ENCODE data around the gene KLHL25. TPM values are rescaled to one million over a fixed set of nuclear protein-coding genes. Genes with fewer than 3 reads are reported as not detected.

The KLHL25 gene
- total and polyA plus RNA-seq, 2 of the 13 experiments (the other 11 are each of a cell fraction or from before 2014, with no cell fraction given) = 3.7 to 8.2 TPM

DNA sequence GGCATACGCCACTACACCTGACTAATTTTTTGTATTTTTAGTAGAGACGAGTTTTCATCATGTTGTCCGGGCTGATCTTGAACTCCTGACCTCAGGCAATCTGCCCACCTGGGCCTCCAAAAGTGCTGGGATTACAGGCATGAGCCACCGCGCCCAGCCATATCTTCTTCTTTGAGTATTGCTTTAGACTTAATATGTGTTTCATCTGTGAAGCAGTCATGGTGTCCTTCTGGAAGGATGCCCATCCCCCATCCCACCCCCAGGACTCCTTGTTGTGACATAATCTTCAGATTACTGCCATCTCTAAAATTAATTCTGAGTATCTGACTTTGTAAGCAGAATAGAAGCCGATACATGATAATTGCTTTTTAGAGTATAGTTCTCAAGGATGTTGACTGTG lies 57.7 kb downstream of the KLHL25 start:
- no peak for TF ChIP-seq ATRX (CRISPR knock-in tag; IDR thresholded peaks at IDR 0.05; ENCODE audit: borderline replicate concordance)
- no peak for TF ChIP-seq GLI4 (CRISPR knock-in tag; IDR thresholded peaks at IDR 0.05; ENCODE audit: borderline replicate concordance)
- TF ChIP-seq ZKSCAN1 (IDR thresholded peaks at IDR 0.05; ENCODE audit: low read length) = no peak
- TF ChIP-seq, protein P1, sequence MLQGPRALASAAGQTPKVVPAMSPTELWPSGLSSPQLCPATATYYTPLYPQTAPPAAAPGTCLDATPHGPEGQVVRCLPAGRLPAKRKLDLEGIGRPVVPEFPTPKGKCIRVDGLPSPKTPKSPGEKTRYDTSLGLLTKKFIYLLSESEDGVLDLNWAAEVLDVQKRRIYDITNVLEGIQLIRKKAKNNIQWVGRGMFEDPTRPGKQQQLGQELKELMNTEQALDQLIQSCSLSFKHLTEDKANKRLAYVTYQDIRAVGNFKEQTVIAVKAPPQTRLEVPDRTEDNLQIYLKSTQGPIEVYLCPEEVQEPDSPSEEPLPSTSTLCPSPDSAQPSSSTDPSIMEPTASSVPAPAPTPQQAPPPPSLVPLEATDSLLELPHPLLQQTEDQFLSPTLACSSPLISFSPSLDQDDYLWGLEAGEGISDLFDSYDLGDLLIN (CRISPR knock-in tag; IDR thresholded peaks at IDR 0.05; ENCODE audit: borderline replicate concordance) = no peak
- TF ChIP-seq, protein P2, sequence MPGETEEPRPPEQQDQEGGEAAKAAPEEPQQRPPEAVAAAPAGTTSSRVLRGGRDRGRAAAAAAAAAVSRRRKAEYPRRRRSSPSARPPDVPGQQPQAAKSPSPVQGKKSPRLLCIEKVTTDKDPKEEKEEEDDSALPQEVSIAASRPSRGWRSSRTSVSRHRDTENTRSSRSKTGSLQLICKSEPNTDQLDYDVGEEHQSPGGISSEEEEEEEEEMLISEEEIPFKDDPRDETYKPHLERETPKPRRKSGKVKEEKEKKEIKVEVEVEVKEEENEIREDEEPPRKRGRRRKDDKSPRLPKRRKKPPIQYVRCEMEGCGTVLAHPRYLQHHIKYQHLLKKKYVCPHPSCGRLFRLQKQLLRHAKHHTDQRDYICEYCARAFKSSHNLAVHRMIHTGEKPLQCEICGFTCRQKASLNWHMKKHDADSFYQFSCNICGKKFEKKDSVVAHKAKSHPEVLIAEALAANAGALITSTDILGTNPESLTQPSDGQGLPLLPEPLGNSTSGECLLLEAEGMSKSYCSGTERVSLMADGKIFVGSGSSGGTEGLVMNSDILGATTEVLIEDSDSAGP (CRISPR knock-in tag; IDR thresholded peaks at IDR 0.05; ENCODE audit: borderline replicate concordance) = no peak
- TF ChIP-seq, protein P3, sequence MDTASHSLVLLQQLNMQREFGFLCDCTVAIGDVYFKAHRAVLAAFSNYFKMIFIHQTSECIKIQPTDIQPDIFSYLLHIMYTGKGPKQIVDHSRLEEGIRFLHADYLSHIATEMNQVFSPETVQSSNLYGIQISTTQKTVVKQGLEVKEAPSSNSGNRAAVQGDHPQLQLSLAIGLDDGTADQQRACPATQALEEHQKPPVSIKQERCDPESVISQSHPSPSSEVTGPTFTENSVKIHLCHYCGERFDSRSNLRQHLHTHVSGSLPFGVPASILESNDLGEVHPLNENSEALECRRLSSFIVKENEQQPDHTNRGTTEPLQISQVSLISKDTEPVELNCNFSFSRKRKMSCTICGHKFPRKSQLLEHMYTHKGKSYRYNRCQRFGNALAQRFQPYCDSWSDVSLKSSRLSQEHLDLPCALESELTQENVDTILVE (CRISPR knock-in tag; IDR thresholded peaks at IDR 0.05) = no peak
- no peak for TF ChIP-seq TBP (CRISPR knock-in tag; IDR thresholded peaks at IDR 0.05)
- no peak for TF ChIP-seq ZMAT3 (CRISPR knock-in tag; conservative IDR thresholded peaks at IDR 0.05)
- TF ChIP-seq YEATS2 (CRISPR knock-in tag; IDR thresholded peaks at IDR 0.05; ENCODE audit: borderline replicate concordance) = no peak
- TF ChIP-seq U2AF1 (optimal IDR thresholded peaks at IDR 0.05; ENCODE audit: low read depth, low read length) = no peak
- TF ChIP-seq FOSL1 (CRISPR knock-in tag; IDR thresholded peaks at IDR 0.05; ENCODE audit: borderline replicate concordance) = no peak
- no peak for TF ChIP-seq ZNF607 (CRISPR knock-in tag; IDR thresholded peaks at IDR 0.05; ENCODE audit: borderline replicate concordance)
- TF ChIP-seq ZFX (CRISPR knock-in tag; IDR thresholded peaks at IDR 0.05; ENCODE audit: low read depth) = no peak
- TF ChIP-seq MED13 (CRISPR knock-in tag; IDR thresholded peaks at IDR 0.05) = no peak
- no peak for TF ChIP-seq ZNF234 (CRISPR knock-in tag; conservative IDR thresholded peaks at IDR 0.05)
- TF ChIP-seq, protein P4, sequence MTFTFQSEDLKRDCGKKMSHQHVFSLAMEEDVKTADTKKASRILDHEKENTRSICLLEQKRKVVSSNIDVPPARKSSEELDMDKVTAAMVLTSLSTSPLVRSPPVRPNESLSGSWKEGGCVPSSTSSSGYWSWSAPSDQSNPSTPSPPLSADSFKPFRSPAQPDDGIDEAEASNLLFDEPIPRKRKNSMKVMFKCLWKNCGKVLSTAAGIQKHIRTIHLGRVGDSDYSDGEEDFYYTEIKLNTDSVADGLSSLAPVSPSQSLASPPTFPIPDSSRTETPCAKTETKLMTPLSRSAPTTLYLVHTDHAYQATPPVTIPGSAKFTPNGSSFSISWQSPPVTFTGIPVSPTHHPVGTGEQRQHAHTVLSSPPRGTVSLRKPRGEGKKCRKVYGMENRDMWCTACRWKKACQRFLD (CRISPR knock-in tag; IDR thresholded peaks at IDR 0.05; ENCODE audit: borderline replicate concordance) = no peak
- no peak for TF ChIP-seq REPIN1 (CRISPR knock-in tag; IDR thresholded peaks at IDR 0.05; ENCODE audit: borderline replicate concordance, low read depth)
- TF ChIP-seq RFXAP (CRISPR knock-in tag; IDR thresholded peaks at IDR 0.05; ENCODE audit: borderline replicate concordance) = no peak
- no peaks in the 10 kb centered on the region for H3K79me2 ChIP-seq (ENCODE audit: insufficient read depth, low read length)
- in situ Hi-C loops (cut with HindIII; ENCODE audit: extremely low pct_ligation_motif_present, low pct_unique_long_range_greater_than_20kb) (no loop called here), intact Hi-C loops (cut with micrococcal nuclease; ENCODE audit: unreplicated experiment) (no loop called here)
- WGBS (ENCODE audit: low lambda C conversion rate) = 99% methylated on average over 6 of the region's 6 CpGs
- H3K27ac ChIP-seq (ENCODE audit: extremely low read length, insufficient read depth, low read length) = no peak overlapping the region
- no TSS peak for BruUV-seq (replicated peaks)
- no peak overlapping the region for H2AFZ ChIP-seq (ENCODE audit: low read length)
- no peaks in the 10 kb centered on the region for H3K27me3 ChIP-seq (ENCODE audit: control insufficient read depth in 1 of 2, insufficient read depth in 2 of 2, low read length in 2 of 2)
- H3K36me3 ChIP-seq (replicated peaks in 1 of 2; ENCODE audit: control insufficient read depth in 1 of 2, insufficient read depth in 2 of 2, low read length in 2 of 2) = peaks cover 11 to 51% of the 10 kb centered on the region in 2 experiments
- ATAC-seq (no peak), DNase-seq (ENCODE audit: low spot score) (no peak), FAIRE-seq (no peak)
- H4K20me1 ChIP-seq (ENCODE audit: insufficient read depth, low read length) = no peaks in the 10 kb centered on the region; the same call in 1 of the 2 replicates
- no peaks in the 10 kb centered on the region for H3K4me1 ChIP-seq (ENCODE audit: insufficient read depth, low read length)
- H3K4me2 ChIP-seq (ENCODE audit: low read depth, low read length) = no peak overlapping the region
- ChIA-PET CTCF (ENCODE audit: low intra/inter-chr PET ratio, low total read pairs) (no interaction called here), POLR2A (no interaction called here)
- H3K9me3 ChIP-seq (ENCODE audit: low read length) = peaks cover 16% of the 10 kb centered on the region
- H3K9ac ChIP-seq (ENCODE audit: insufficient read depth, low read depth, low read length) = no peak overlapping the region
- H3K4me3 ChIP-seq (replicated peaks in 1 of 3; ENCODE audit: insufficient read depth in 1 of 3, low read depth in 2 of 3, low read length in 3 of 3) = no peak overlapping the region

Measured in HepG2 (cell line).